Measurements from ENCODE around the gene TCF12. TPM values are rescaled to one million over a fixed set of nuclear protein-coding genes. Genes with fewer than 3 reads are reported as not detected.

TCF12 gene
- total RNA-seq, 1 experiment from 2014 or later = 102 TPM

DNA sequence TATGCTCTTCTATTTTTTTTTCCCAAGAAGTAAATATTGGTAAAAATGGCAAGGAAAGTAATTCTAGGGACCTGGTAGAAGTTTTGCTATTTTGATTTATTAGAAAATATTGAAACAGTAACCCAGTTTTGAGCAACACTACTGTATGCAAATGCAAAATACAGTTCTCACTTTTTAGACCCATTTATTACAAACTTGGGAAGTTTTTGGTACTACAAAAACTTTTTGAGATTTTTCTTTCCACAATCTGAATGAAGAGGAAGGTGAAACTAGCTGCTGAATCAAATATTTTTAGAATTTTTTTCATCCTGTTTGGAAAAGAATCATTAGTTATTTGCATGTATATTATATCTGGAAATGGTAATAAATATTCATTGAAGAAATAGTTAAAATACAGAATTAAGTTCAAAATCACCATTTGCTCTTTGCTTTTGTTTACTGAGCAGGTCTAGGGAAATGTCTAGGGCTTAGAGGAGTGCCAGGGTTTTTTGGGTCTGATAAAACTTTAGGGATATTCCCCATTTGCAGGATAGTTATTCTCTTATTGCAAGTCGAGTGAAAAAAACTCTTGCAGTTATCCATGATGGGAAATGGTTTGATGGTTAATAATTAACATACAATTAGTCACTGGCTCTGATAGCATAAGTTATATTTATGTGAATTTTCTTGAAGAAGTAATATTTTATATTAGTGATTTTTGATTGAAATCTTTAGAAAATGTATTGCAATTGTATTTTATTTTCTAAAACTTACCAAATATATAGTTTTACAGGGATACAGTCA is 47.0 kb downstream of the TCF12 start:
- no peaks in the 10 kb centered on the region for H3K9me3 ChIP-seq (ENCODE audit: control insufficient read depth, insufficient read depth, low read depth, low read length)
- H3K36me3 ChIP-seq (ENCODE audit: control insufficient read depth, insufficient read depth, low read length) = no peaks in the 10 kb centered on the region
- BruUV-seq (replicated peaks) = no TSS peak
- no peak overlapping the region for H3K27ac ChIP-seq (ENCODE audit: low read length)
- no peak for TF ChIP-seq POLR2AphosphoS5 (IDR thresholded peaks at IDR 0.05; ENCODE audit: low read depth, low read length)
- TF ChIP-seq TCF7L2 (IDR thresholded peaks at IDR 0.05; ENCODE audit: low read depth, low read length) = no peak
- TF ChIP-seq SIN3A (IDR thresholded peaks at IDR 0.05; ENCODE audit: borderline replicate concordance, insufficient read depth, low read depth, low read length) = no peak
- TF ChIP-seq CTCF (IDR thresholded peaks at IDR 0.05) = no peak
- TF ChIP-seq, protein P1, sequence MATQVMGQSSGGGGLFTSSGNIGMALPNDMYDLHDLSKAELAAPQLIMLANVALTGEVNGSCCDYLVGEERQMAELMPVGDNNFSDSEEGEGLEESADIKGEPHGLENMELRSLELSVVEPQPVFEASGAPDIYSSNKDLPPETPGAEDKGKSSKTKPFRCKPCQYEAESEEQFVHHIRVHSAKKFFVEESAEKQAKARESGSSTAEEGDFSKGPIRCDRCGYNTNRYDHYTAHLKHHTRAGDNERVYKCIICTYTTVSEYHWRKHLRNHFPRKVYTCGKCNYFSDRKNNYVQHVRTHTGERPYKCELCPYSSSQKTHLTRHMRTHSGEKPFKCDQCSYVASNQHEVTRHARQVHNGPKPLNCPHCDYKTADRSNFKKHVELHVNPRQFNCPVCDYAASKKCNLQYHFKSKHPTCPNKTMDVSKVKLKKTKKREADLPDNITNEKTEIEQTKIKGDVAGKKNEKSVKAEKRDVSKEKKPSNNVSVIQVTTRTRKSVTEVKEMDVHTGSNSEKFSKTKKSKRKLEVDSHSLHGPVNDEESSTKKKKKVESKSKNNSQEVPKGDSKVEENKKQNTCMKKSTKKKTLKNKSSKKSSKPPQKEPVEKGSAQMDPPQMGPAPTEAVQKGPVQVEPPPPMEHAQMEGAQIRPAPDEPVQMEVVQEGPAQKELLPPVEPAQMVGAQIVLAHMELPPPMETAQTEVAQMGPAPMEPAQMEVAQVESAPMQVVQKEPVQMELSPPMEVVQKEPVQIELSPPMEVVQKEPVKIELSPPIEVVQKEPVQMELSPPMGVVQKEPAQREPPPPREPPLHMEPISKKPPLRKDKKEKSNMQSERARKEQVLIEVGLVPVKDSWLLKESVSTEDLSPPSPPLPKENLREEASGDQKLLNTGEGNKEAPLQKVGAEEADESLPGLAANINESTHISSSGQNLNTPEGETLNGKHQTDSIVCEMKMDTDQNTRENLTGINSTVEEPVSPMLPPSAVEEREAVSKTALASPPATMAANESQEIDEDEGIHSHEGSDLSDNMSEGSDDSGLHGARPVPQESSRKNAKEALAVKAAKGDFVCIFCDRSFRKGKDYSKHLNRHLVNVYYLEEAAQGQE (IDR thresholded peaks at IDR 0.05; ENCODE audit: insufficient read depth in 1 of 2, low read depth in 2 of 2, low read length in 1 of 2) = no peak
- POLR2A ChIA-PET = no interaction called here
- H3K4me1 ChIP-seq (ENCODE audit: control insufficient read depth, insufficient read depth, low read length) = peaks cover 20% of the 10 kb centered on the region; the same call in 1 of the 2 replicates
- DNase-seq (ENCODE audit: low read depth, low spot score) (no peak), ATAC-seq (no peak)
- in situ Hi-C loops (cut with HindIII; ENCODE audit: low pct_unique_long_range_greater_than_20kb, low sequenced_read_pairs) = no loop called here
- intact Hi-C loops (cut with micrococcal nuclease; ENCODE audit: unreplicated experiment) = no loop called here
- no peak overlapping the region for H3K4me3 ChIP-seq (ENCODE audit: low read depth in 2 of 2, low read length in 2 of 2)
- no peaks in the 10 kb centered on the region for H3K27me3 ChIP-seq (ENCODE audit: control insufficient read depth, insufficient read depth, low read length)
- CTCF ChIA-PET = no interaction called here

GRCh38 chr15:56967336-56967735 is 48.9 kb downstream of the TCF12 start:
- Histone ChIP-seq H3K36me3 (ENCODE audit: control insufficient read depth, insufficient read depth, low read length) (no peaks in the 10 kb centered on the region), H3K4me1 (ENCODE audit: control insufficient read depth, insufficient read depth, low read length) (peaks cover 31% of the 10 kb centered on the region), H3K27me3 (ENCODE audit: control insufficient read depth, insufficient read depth, low read length) (no peaks in the 10 kb centered on the region), H3K9me3 (ENCODE audit: control insufficient read depth, insufficient read depth, low read depth, low read length) (no peaks in the 10 kb centered on the region), H3K27ac (ENCODE audit: low read length) (no peak overlapping the region), H3K4me3 (ENCODE audit: low read depth in 2 of 2, low read length in 2 of 2) (no peak overlapping the region)
- ATAC-seq (no peak), DNase-seq (ENCODE audit: low read depth, low spot score) (no peak)
- no TSS peak for BruUV-seq (replicated peaks)
- no peak for TF ChIP-seq SIN3A (IDR thresholded peaks at IDR 0.05; ENCODE audit: borderline replicate concordance, insufficient read depth, low read depth, low read length)
- TF ChIP-seq CTCF (IDR thresholded peaks at IDR 0.05) = no peak
- TF ChIP-seq, protein P1 (IDR thresholded peaks at IDR 0.05; ENCODE audit: insufficient read depth in 1 of 2, low read depth in 2 of 2, low read length in 1 of 2) = no peak
- intact Hi-C loops (cut with micrococcal nuclease; ENCODE audit: unreplicated experiment) (no loop called here), in situ Hi-C loops (cut with HindIII; ENCODE audit: low pct_unique_long_range_greater_than_20kb, low sequenced_read_pairs) (no loop called here)
- POLR2A ChIA-PET = no interaction called here
- CTCF ChIA-PET = interaction anchor here (0.6 kb wide), 1 partner anchor 156 kb away, joined by 3 read pairs; no protein-coding TSS in a partner anchor
